NCI-H2227 treated with DMSO at 0.1 percent for 48 hours (cell line): ENCODE data around the gene LIPA.
"Not testable (repeated sequence)": the region's sequence is repeated elsewhere in the genome, so short reads cannot be mapped to it uniquely, and the experiment has no call there.

ENCODE experiments used
- DNase-seq: peaks from one replicate; lab custom pipeline; 2025; lab: John Stamatoyannopoulos, UW

The LIPA gene

GRCh38 chr10:89251409-89252224, at the start of gene LIPA:
LIPA (minus strand) TSS chr10:89251775; CDS start chr10:89247648, 4,127 bp downstream.
- DNase-seq = peak; percentile 95

DNA sequence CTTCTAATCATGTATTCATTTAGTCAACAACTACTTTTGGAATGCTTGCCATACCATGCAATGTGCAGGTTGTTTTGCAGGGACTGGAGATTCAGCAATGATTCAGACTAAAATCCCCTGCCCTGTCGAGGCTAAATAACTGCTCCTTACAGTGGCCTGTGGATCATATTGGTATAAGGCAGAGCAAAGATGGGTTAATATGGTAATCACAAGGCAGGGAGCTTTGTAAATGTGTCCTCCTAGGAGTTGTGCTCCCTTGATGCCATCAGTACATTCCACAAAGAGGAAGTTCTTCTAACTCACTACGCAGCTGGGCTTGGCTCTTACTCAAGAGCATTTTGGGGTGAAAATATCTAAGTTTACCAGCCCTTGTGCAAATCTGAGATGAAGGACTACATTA, 49.7 kb upstream of the LIPA start:
- DNase-seq = no peak

- DNase-seq = no peak
Observed at GRCh38 chr10:89299031-89299430, 47.5 kb upstream of the LIPA start.

DNA sequence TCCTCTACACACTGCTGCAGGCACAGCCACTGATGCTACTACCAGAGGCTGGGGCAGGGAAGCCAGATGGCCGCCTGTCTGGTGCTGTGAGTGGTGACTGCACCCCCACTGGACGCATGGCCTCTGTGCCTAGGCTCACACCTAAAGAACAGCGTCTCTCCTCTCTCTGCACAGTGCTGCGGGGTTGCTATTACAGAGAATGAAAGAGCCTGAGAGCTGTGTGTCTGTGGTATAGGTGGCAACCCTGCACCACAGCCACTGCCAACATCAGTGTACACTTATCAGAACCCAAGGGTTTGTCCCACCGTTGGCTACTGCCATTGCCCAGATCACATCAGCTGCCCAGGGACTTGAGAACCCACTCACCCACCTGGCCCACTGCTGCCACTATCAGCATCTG, 46.2 kb upstream of the LIPA start:
- DNase-seq = no peak

GRCh38 chr10:89297356-89297755, 45.8 kb upstream of the LIPA start:
- DNase-seq = no peak

- DNase-seq = no peak
Observed at GRCh38 chr10:89296220-89296648, 44.7 kb upstream of the LIPA start.

- DNase-seq = no peak
Observed at GRCh38 chr10:89295597-89295996, 44.0 kb upstream of the LIPA start.

GRCh38 chr10:89294721-89295239, 43.2 kb upstream of the LIPA start:
- no peak for DNase-seq

GRCh38 chr10:89285303-89285702, 33.7 kb upstream of the LIPA start:
- DNase-seq = not testable (repeated sequence)

- DNase-seq = not testable (repeated sequence)
Observed at GRCh38 chr10:89284711-89285110, 33.1 kb upstream of the LIPA start.

DNA sequence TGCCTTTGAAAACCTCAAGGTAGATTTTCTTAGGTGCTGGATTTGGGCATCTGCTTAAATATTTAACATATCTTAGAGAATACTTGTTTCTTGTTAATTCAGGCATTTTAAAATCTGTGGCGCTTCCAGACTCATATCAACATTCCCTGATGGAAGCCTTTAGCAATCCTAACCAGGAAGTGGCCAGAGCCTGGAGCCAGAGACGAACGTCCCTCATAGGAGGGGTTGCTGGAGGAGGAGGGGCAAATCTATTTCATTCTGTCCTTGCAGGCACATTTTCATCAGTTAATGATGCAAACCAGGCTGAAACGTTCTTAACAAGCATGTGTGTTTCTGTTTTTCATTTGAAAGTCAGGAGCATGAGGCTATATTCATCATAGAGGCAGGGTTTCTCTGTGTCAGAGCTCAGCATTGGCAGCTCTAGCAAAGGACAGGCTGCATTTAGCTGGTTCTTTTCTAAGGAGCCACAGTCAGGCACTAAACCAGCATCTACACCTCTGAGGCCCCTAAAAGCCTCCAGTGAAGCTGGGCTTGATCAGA, 32.4 kb upstream of the LIPA start:
- DNase-seq = peak; percentile 68

- DNase-seq = peak; percentile 64
Observed at GRCh38 chr10:89283025-89283935, 31.7 kb upstream of the LIPA start.

DNA sequence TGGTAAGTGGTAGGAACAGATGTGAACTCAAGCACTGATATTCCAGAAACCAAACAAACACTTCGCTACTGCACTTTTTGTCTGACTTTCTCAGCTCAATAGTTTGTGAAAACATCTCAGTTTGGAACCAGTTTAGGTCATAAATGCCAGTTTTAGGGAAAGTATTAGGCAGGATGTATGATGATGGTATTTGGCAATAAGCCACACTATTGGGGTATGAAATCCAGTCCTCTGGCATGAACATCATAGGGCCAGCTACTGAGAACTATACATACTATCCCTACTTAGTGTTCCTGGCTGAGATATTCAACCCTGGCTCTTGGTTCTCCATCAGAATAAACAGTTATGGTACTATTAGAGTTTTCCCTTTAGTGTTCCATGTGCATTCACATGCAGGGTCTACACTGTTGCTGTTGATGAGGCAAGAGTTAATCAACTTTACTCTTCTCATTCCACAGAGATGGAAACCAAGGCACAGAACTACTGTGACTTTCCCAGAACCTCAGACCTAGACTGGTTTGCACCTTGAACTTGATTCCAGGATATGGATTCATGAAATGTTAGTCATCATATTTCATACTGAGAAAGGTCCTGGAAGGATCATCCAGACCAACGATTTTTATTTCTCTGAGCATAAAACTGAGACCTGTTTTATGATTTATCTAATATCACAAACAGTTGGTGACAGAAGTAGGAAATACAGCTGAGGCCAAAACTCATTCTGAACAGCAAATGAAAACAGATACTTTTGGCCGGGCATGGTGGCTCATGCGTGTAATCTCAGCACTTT, 30.2 kb upstream of the LIPA start:
- no peak for DNase-seq

DNA sequence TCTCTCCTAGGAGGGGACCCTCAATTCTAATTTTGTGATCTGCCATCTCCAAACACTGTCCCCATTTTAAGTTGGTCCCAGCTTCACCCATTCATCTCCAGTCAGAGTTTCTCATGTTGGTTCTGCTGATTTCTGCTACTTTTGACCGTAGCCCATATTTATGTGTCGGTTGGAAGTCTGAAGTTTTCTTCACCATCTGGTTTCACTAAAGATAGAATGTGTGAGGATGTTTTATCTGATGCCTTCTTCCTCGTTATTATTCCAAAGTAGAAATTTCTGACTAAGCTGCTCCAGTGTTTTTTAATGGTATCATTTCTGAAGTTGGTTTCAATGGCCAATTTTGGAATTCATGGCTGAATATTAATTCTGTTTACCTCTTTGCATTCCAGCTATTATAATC, 28.9 kb upstream of the LIPA start:
- DNase-seq = no peak

- DNase-seq = no peak
Observed at GRCh38 chr10:89279421-89279869, 27.9 kb upstream of the LIPA start.

GRCh38 chr10:89278900-89279392, 27.4 kb upstream of the LIPA start:
- DNase-seq = no peak

DNA sequence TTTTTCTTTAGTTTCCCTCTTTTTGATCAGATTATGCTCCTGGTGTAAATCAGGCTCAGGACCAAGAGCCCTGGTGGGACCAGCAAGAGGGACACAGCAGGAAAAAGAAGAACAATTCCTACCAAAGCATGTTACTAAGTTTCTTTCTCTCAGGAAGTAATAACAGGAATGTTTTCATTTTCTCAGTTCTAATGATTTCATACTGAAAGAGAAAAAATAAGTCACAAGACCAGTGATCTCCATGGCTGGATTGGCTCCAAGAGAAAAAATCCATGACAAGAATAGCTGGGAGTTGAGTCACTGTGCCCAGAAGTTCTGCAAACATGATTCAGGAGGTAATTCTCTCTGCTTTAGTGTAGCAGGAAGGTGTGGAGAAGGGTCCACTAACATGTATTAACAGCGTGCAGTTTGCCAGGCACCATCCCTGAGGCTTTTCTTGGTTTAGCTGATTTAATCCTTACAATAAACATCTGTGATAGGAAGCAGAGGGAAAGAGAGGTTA, 26.5 kb upstream of the LIPA start:
- no peak for DNase-seq

GRCh38 chr10:89275383-89275782, 23.8 kb upstream of the LIPA start:
- no peak for DNase-seq

GRCh38 chr10:89274928-89275327, 23.4 kb upstream of the LIPA start:
- no peak for DNase-seq

- no peak for DNase-seq
Observed at GRCh38 chr10:89273680-89274079, 22.1 kb upstream of the LIPA start.

GRCh38 chr10:89271532-89271931, 20.0 kb upstream of the LIPA start:
- DNase-seq = no peak
